ENCODE measurements around the gene HUNK. TPM values are rescaled to one million over a fixed set of nuclear protein-coding genes. Genes with fewer than 3 reads are reported as not detected.

HUNK gene
- total and polyA plus RNA-seq, 2 of the 8 experiments (the other 6 are each of a cell fraction or from before 2014, with no cell fraction given), result 1.9 to 10.2 TPM

DNA sequence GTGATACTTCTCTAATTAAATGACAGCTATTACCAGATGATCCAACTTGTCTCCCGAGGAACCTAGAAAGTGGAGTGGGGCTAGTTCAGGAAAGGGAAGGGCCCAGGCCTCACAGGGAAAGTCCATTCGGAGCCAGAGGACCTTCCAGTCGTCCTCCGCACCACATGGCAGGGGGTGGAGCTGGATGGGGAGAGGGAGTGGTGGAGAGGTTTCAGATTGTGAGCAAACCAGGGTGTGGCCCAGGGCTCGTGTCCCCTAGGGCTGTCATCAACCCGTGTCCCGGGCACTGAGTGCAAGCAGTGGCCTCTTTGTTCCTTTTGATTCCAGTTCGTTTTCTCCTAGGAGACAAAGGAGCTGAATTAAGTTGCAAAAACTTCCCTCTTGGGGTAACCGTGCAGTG is 114.9 kb downstream of the HUNK start:
- H3K4me1 ChIP-seq (replicated peaks in 1 of 4; ENCODE audit: control insufficient read depth in 3 of 4, insufficient read depth in 4 of 4, low read length in 3 of 4), result no peaks in the 10 kb centered on the region; a peak in 1 of 7 replicates
- H3K18ac ChIP-seq (ENCODE audit: extremely low read depth, low read length), result no peak overlapping the region
- DNase-seq (ENCODE audit: low read depth in 1 of 2, low spot score in 2 of 2), result no peak
- no peak for TF ChIP-seq RFX5 (IDR thresholded peaks at IDR 0.05; ENCODE audit: borderline replicate concordance, low read depth, low read length)
- no peak for TF ChIP-seq CHD1 (IDR thresholded peaks at IDR 0.05; ENCODE audit: low read depth, low read length)
- no peak overlapping the region for H3K56ac ChIP-seq (replicated peaks; ENCODE audit: insufficient read length, low read depth, low read length)
- no peaks in the 10 kb centered on the region for H3K79me2 ChIP-seq (ENCODE audit: control insufficient read depth in 1 of 2, insufficient read depth in 2 of 2, low read length in 2 of 2)
- no peak overlapping the region for H3K27ac ChIP-seq (ENCODE audit: low read depth, low read length)
- no peak overlapping the region for H3K4me2 ChIP-seq (ENCODE audit: insufficient read depth in 1 of 2, low read depth in 2 of 2, low read length in 2 of 2)
- H3K9me3 ChIP-seq (ENCODE audit: insufficient read depth in 2 of 2, low read depth in 1 of 2, low read length in 1 of 2), result no peaks in the 10 kb centered on the region
- no peak overlapping the region for H3K4me3 ChIP-seq (ENCODE audit: extremely low read depth in 1 of 4, insufficient read depth in 2 of 4, low read depth in 3 of 4, low read length in 4 of 4)
- WGBS, 2 experiments (ENCODE audit: extremely low coverage in 1 of 2, insufficient coverage in 1 of 2, insufficient read length in 1 of 2, insufficient replicate concordance in 2 of 2, low coverage in 1 of 2, low lambda C conversion rate in 2 of 2, missing lambda C conversion rate in 1 of 2), result 84% methylated on average over 9 of the region's 9 CpGs; no CpG with 5 or more reads in 1 of the 2 experiments
- H2BK20ac ChIP-seq (ENCODE audit: low read length), result no peak overlapping the region
- no peak overlapping the region for H3K23ac ChIP-seq (ENCODE audit: insufficient read length)
- ChIA-PET CTCF (ENCODE audit: partially characterized antibody) (interaction anchor here (0.6 to 1.5 kb wide), 4 partner anchors 8 to 962 kb away, joined by 3 to 4 read pairs (median 3); no protein-coding TSS in a partner anchor), POLR2A (ENCODE audit: partially characterized antibody) (no interaction called here)
- no peak for FAIRE-seq
- no peak overlapping the region for H2AK5ac ChIP-seq (ENCODE audit: low read depth, low read length)
- H3K36me3 ChIP-seq (ENCODE audit: control insufficient read depth in 2 of 4, insufficient read depth in 4 of 4, low read length in 3 of 4), result no peaks in the 10 kb centered on the region
- H2BK15ac ChIP-seq (ENCODE audit: low read length), result no peak overlapping the region
- H3K4ac ChIP-seq (replicated peaks; ENCODE audit: insufficient read length, low read depth, low read length), result no peak overlapping the region
- H4K20me1 ChIP-seq (replicated peaks in 1 of 2; ENCODE audit: control insufficient read depth in 1 of 2, insufficient read depth in 2 of 2, low read length in 2 of 2), result peaks cover 0 to 3% of the 10 kb centered on the region in 2 experiments
- H4K91ac ChIP-seq (replicated peaks; ENCODE audit: insufficient read length, low read length), result no peak overlapping the region
- H4K8ac ChIP-seq (ENCODE audit: extremely low read depth, insufficient read depth, low read length), result no peak overlapping the region
- no peak overlapping the region for H2BK12ac ChIP-seq (ENCODE audit: low read depth, low read length)
- H3K79me1 ChIP-seq (ENCODE audit: low read depth, low read length), result no peaks in the 10 kb centered on the region
- no peaks in the 10 kb centered on the region for H3K23me2 ChIP-seq (ENCODE audit: low read depth, low read length)
- H4K5ac ChIP-seq (ENCODE audit: insufficient read length, low read depth, low read length), result no peak overlapping the region
- no peaks in the 10 kb centered on the region for H3K27me3 ChIP-seq (replicated peaks in 1 of 4; ENCODE audit: control insufficient read depth in 3 of 4, extremely low read depth in 1 of 4, insufficient read depth in 3 of 4, low read length in 3 of 4)
- no peak overlapping the region for H2AFZ ChIP-seq (ENCODE audit: low read length)
- no peak overlapping the region for H2BK5ac ChIP-seq (ENCODE audit: low read depth, low read length)
- no peak overlapping the region for H3K9ac ChIP-seq (replicated peaks in 1 of 4; ENCODE audit: extremely low read depth in 1 of 4, low read depth in 3 of 4, low read length in 3 of 4)
- no peak overlapping the region for H2BK120ac ChIP-seq (replicated peaks; ENCODE audit: low read depth, low read length)
- H3K14ac ChIP-seq (ENCODE audit: insufficient read length), result no peak overlapping the region
